ENCODE data around the gene CRADD.
"Not testable (repeated sequence)": the region's sequence is repeated elsewhere in the genome, so short reads cannot be mapped to it uniquely, and the experiment has no call there.

CRADD gene

DNA sequence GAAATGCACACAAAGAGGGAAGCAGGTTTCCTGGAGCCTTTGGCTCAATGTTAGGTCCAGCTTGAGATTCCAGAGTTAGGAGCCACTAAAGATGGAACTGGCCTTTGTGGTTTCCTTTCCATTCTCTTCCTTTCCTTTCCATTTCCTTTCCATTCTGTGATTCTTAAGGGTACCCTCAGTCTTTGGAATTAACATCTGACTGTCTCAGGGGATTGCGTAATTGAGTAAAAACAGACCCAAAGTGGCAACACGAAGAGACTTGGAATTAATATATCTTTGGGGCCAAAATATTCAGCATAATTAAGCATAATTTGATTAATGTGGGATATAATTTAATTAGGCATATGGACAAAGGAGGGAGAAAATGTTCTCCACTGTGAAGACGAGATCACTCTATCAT, 205.6 kb downstream of the CRADD start:
- no peak for DNase-seq

DNA sequence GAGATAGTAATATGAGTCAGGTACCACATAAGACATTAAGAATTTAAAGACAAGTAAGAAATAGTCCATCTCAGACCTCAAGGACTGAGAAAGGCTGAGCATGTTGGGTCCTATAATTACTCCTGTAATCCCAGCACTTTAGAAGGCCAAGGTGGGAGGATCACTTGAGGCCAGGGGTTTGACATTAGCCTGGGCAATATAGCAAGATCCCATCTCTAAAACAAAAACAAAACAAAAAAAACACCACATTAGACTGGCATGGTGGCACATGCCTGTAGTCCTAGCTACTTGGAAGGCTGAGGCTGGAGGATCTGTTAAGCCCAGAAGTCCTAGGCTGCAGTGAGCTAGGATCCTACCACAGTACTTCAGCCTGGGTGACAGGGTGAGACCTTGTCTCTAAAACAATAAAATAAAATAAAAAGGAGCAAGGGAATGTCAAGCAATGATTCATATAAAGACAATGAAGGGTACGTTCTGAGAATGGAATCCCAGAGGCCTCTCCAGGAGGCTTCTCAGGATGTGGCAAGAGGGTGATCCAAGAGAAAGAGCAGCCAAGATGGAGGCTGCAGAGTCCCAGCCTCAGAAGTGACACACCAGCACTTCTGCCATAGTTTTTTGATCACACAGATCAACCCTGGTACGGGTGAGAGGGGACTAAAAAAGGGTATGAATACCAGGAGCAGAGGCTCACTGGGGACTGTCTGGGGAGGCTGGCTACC, 206.4 kb downstream of the CRADD start:
- no peak for DNase-seq

DNA sequence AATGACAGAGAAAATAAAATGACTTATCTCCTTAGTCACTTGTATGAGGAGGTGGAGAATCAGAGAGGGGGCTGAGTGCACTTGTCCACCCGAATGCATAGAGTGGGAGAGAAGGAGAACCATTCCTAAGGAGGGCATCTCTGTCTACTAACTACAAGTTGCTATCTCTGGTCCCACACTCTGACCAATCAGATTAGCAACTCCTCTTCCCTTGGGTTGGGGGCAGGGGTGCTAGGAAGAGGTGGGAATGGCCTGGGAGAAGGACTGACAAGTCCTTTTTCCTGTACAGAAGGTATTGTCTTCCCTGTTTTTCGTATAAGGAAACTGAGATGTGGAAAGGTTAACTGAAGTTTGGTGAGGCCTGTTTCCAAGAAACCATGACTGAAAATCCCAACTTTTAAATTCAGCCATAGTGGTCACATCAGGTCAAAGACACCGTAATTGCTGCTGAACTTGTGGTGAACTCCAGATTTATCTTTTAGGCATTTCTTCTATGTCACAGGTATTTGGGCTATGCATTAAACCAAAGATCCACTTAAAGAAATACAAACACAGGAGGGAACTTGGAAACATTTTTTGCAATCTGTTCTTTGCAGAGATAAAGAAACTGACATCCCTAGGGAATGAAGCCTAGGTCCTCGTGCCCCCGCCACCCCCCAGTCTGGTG, 207.8 kb downstream of the CRADD start:
- DNase-seq = no peak

DNA sequence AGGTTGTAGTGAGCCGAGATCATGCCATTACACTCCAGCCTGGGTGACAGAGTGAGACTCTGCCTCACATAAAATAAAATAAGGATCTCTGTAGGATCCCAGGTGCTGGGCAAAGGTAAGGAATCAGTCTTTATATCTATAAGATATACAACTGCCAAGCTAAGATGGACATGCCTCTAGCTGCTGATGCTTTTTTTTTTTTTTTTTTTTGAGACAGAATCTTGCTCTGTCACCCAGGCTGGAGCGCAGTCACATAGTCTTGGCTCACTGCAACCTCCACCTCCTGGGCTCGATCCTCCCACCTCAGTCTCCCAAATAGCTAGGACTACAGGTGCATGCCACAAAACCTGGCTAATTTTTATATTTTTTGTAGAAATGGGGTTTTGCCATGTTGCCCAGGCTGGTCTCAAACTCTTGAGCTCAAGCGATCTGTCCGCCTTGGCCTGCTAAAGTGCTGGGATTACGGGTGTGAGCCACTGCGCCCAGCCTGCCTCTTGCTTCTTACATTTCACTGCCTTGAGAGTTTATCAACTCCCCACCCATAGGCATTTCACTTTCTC, 208.9 kb downstream of the CRADD start:
- not testable (repeated sequence) for DNase-seq

DNA sequence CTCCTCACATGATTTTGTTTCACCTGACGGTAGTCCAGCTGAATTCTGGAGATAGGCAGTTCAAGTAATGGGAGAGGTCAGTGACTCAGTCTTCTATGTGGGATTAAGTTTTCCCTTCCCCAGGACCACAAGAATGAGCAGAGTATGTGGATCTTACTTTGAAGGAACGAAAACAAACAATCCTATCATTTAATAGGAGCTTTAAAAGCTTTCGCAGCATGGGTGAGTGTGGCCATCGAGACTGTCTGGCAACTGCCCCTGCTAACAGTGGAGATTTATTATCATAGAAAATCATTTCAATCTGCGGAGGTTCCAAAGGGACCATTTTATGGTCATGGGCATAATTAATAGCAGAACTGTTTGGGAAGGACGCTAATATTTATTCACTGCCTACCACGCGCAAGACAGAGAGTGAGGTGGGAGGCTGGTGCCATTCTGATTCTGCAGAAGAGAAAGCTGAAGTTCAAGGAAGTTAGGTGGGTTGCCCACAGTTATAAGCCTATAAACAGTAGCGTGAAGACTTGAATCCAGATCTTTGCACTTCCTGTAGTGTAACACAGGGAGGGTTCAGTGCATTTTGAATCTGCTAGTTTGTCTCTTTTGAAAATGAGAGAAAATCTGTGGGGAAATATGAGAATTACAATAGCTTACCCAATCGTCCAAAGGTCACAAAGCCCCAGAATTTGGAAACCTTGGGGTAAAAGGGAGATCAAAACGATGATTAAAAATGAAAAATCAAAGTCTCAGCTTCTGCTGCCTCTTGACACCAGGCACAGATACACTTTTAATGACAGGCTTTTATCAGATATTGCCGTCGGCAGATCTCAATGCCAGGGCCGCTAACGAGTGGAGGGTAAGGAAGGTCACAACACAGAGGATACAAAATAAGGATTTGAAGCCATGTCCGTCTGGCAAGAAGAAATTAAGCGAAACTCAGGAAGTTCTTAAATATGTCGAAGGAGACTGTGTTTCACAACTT, 209.6 kb downstream of the CRADD start:
- no peak for DNase-seq

DNA sequence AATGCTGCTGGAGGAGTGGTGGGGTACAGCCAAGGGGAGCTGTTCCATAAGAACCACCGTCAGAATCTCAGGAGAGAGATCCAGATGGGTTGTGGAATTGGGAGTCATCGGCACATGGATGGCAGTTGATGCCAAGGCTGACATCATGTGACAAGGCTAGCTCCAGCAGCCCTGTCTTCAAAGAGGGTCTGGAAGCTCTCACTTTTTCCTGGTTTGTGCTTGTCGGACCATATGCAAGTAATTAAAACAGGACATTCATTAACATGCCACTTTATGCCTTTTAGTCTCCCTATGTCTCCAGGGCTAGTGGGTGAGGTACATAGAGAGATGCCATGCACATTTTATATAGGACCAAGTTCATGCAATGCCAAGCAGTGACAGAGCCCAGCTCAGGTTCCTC, 211.8 kb downstream of the CRADD start:
- no peak for DNase-seq

DNA sequence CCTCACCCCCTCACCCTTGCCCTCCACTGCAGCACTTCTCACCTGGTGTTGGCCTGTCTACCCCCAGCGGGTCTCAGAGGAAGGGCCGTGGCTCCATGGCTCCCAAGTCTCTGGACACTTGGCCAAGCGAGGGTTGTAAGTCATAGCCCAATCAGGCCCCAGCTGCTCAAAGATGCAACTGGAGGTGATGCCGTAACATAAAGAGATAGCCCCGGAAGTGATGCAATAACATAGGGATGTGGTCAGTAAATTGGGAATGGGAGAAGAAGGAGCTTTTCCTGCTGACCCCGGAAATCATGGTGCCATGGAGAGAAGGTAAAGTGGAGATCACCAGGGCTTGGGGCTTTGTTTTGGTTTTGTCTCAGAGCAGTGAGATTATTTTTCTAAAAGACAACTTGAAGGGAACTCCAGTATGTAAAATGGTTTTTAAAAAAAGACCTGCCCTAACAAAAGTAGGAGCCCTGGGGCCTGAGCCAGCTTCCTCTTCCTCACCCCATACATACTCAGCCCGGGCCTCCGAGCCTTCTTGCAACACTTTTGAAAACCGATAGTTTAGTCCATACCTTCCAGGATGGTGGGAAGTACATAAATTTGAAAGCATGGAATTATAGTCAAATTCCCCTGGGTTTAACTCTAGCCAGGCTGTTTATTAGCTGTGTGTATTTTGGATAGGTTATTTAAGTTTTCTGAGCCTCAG, 212.5 kb downstream of the CRADD start:
- no peak for DNase-seq

DNA sequence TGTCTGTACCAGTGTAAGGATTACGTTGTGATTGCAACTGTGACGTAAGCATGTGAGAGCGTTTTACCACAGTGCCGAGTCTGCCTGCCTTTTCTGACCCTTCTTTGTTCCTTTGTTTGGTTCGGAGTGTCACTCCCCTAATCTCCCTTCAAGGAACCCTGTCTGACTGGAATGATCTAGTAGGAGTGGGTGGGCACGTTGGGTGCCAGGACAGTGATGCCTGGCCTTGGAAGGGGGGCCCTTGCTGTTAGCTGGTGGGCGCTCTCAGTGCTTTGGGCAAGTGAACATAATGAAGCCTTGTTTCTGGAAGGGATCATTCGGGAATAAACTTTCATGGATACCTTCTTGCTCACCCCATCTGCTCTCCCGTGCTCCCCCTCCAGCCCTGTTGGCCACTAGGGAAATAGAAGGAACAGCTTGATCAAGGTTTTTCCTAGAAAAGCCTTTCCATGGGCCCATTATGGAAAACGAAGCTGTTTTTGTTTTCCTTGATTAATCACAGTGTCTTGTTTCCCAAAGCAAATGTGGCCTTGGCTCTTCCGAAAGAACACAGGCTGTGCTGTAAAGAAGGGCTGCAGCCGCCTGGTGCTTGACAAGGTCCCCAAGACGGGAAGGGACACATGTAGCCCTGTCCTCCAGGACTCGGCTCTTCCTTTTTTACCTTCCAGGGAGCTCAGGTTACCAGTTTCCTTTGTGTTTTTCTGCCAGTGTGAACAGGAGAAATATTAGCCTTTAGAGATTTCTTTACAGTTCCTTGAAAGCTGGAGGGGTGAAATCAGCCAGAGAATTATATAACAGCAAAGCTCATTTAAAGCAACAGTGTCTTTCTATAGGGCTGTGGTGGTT, 215.5 kb downstream of the CRADD start:
- no peak for DNase-seq

DNA sequence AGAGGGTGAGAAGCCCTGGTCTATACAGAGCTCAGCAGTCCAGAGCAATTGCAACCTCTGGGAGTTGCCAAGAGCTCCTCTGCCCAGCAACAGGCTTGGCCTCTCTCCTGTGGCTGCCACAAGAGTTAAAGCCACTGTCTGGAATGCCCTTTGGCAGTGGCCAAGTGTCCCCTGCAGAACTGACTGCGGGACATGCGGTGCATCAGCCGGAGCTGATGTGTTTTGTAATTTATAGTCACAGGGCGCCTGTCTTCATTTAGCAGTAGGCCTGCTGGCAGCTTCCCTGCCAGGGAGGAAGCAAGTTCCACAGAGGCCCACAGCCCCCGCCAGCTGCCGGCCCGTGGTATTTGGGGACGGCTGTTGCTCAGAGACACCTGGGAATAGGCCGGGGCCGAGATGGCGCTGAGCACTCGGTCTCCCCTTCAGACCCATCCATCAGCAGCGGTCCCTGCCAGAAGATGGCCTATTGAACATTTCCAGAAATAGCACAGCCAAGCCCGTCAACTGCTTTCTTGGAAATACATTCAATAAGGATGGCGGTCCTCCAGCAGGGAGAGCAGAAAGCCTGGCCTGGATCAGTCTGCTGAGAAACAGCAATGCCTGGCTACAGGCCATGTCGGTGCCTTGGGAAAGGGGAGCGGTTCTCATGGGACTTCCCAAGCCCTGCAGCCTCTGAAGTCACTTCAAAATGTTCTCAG, 217.4 kb downstream of the CRADD start:
- DNase-seq = no peak

DNA sequence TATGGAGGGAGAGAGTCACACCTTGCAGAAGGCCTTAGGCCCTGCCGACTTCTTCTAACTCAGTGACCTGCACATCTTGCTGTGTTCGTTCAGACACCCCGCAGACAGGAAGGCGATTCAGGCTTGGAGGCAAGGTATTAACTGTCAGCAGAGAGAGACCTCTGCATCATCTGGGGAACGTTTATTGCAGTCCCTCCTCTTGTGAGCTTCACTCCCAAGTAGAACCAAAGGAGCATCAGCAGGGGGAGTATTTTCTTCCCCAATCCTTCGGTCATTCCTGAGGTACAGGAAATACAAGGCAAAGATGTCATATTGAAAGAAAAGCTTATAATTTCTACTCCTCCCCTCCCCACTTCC, 217.9 kb downstream of the CRADD start:
- no peak for DNase-seq

DNA sequence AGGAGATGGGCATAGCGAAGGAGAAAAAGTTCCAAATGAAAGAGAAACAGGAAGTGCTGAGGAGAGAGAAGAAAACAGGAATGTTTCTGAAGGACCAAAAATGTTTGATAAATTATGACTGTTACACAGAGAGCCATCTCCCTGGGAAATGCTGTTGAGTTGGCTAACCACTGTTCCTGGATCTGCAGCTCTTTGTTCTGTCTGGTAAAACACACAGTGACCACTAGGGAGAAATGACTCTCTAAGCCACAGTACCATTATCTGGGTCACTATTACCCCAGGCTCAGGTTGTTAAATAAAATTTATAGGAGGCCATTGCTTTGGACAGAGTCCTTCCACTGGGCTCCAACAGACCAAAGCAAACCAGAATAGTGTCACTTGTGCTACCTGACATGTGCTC, 219.3 kb downstream of the CRADD start:
- no peak for DNase-seq

DNA sequence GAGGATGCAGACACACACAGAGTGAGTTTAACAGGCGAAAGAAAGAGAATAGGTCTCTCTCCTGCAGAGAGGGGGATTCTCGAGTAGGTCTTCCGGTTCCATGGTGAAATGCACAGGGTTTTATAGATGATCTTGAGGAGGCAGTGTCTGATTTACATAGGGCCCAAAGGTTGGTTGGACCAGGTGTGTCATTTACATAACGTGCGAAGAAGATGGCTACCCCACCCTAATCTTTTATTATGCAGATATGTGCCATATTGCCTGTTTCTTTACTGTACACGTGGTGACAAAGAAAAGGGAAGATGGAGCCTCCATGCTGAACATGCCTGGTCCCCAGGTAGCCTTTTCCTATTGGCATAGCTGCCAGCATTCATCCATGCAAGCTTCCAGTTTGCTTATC, 219.8 kb downstream of the CRADD start:
- DNase-seq = no peak

DNA sequence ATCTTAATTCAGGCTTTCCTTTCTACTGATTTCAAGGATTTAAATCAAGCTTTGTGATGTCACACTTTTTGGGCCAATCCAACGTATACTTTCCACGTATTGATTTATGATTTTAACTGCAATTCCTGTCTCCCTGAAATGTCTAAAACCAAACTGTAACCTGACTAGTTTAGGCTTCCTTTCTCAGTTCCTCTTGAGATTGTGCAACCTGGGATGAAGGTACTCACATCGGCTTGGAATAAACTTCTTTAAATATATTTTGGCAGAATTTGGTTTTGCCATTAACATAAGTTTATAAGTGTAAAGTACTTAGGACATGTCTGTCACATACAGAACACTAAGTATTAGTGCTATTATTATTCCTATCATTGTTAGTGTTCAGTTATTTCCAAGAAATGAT, 224.6 kb downstream of the CRADD start:
- no peak for DNase-seq

DNA sequence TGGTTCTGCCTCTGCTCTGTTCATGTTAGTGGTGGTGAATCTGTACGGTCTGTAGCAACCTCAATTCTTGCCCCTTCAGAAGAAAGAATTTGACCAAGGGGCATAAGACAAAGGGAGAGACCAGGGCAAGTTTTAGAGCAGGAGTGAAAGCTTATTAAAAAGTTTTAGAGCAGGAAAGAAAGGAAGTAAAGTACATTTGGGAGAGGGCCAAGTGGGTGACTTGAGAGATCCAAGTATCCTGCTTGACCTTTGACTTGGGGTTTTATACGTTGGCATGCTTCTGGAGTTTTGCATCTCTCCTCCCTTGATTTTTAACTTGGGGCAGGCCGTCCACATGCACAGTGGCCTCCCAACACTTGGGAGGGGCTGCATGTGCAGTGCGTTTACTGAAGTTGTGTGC, 225.0 kb downstream of the CRADD start:
- DNase-seq = no peak

DNA sequence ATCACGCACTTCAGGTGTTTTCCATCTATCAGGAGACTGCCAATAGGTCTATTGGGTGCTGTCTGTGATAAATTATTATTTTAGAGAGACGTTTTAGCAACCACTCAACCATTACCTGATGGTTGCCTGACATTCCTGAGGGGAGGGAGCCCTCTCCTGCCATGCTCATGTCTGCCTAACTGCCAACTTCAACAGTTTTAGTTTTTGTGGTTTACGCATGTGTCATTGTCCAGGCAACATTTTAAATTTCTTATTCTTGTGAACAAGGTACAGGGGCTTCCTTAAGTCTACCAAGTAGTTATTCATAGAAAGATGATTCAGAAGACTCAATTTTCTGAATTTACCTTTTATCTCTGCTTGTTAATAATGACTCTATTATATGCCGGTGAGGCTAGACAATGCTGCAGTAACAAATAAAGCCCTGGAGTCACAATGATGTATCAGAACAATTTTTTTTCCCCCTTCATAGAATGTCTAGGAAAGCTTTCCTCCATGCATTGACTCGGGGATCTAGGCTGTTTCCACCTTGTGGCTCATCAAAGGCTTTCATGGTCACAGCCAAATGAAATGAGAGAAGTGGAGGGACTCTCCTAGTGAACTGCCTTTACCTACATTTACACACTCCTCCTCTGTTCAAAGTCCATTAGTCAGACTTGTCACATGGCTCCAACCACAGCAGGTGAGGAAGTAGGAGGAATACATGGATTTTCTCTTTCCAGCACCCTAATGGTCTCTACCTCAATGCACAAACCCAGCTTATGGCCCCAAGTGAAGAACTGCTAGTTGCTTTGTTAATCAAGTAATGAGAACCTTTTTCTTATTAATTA, 225.8 kb downstream of the CRADD start:
- no peak for DNase-seq

DNA sequence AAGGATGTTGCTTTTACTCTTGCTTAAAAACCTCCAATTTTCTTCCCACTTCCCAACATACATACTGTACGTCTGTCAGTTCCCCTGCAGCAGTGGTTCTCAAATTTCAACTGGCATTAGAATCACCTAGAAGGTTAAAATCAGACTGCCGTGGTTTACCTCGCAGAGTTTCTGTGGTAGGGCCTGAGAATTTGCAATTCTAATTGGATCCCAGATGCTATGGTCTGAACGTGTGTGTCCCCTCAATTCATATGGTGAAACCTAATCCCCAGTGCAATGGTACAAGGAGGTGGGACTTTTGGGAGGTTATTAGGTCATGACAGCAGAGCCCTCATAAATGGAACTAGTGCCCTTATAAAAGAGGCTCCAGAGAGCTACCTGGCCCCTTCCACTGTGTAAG, 226.9 kb downstream of the CRADD start:
- no peak for DNase-seq

DNA sequence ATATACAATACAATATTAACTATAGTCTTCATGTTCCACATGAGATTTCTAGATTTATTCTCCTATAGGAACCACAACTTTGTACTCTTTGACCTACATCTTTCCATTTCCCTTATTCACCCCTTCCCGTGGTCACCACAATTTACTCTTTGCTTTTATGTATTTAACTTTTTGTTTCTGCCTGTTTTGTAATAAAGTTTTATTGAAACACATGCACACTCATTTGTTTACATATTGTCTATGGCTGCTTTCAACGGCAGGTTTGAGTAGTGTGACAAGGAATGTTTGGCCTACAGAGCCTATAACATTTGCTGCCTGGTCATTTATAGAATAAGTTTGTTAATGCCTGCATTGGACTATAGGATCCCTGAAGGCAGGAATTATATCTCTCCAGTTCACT, 231.1 kb downstream of the CRADD start:
- DNase-seq = no peak

DNA sequence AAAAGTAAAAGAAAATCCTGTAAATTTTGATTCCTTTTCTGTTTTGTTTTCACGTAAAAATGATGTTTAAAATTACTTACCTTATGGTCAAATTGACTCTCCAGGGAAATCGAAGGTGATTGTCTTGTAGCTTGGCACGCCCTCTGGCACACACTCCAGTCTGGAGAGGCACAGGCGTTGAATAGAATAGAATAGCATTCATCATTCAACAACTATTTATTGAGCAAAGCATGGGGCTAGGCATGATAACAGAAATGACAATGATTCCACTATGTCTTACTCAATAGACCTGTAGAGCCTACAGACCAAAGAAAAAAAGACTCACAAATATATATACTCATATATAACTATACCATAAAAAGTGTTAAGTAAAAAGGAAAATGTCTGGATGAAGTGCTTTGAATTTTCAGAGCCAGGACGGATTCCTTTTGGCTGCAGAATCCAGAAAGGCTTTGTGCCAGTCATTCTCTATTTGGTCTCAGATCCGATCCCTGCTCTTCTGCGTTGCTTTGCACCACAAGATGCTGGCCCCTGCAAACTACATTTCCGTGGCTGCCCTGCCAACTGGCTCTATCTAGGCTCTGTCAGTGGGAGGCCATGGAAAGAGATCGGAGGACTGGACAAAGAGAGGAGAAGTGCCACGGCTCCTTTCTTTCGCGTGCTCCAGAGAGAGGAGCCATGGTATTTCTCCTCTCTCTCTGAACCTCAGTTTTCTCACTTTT, 231.8 kb downstream of the CRADD start:
- DNase-seq = no peak

DNA sequence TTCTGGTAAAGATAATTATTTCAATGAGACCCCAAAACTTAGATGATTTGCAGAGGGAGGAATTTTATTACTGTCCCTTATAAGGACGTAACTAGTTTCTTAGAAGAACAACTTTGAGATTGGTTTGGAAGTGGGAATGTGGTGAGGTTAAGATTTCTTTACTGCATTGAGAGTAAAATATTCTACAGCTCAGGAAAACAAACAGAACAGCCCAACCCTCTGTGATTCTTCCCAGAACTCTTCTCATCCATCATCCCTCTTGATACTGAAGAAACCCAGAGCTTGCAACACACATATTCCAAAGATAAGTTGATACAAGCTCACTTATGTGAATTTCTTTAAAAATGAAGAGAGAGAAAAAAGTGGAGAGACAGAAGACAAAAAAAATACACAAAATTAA, 234.2 kb downstream of the CRADD start:
- DNase-seq = no peak

All from hematopoietic multipotent progenitor cell treated with erythropoietin and hydrocortisone succinate and interleukin-3 and kit ligand, for 8 days (in vitro differentiated cells).